GM12873 (cell line): ENCODE results near the gene ARID2.
A peak's percentile ranks its signal among the peaks of the same experiment; 100 is the strongest.

Experiments used
- TF ChIP-seq, protein P1 (sequence below): IDR thresholded peaks from 2 replicates; pipeline ENCODE4 v1.5.1; 2012; ENCODE audit warnings: low read depth, mild to moderate bottlenecking, moderate library complexity, low read length, control low read depth; ENCODE audit not compliant: insufficient read depth; ENCODE audit errors: missing control alignments

ARID2 gene

DNA sequence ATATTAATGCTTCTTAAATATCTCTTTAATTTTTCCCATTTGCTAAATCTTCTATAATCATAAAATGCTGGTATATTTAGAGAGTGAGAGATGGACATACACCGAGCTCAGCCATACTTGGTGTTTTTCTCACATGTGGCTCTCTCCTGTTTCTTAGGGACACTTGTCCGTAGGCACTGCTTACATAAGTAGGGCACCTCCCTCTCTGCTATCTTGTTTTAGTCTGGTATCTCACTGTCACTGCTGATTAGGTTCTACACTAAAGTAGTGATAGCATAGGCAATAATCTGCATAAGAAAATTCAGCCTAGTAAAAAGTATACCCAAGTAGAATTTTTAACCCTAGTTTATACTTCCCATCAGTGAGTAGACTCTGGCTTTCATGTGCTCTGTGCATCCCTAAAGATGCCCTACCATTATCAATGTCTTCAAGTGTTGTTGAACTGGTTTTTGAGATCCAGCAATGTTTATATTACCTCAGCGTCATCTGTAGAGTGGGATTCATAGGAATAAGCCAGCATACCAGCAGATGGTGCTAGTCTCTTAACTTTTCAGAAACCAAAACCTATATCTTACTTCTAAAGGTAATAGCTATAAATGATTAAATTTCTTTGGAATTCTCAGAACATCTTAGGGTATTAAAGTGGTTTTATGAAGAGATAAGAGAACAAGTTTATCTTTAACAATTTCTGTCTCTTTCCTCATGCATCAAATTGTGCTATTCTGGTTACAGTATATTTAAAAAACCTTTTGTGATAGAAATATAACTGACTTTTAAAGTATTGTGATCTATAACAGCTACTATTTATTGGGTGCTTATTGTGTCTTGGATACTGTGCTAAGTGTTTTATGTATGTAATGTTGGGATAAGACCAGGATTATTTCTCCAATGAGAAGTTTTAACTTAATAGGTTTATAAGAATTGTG, 32.9 kb downstream of the ARID2 start:
- TF ChIP-seq, protein P1, sequence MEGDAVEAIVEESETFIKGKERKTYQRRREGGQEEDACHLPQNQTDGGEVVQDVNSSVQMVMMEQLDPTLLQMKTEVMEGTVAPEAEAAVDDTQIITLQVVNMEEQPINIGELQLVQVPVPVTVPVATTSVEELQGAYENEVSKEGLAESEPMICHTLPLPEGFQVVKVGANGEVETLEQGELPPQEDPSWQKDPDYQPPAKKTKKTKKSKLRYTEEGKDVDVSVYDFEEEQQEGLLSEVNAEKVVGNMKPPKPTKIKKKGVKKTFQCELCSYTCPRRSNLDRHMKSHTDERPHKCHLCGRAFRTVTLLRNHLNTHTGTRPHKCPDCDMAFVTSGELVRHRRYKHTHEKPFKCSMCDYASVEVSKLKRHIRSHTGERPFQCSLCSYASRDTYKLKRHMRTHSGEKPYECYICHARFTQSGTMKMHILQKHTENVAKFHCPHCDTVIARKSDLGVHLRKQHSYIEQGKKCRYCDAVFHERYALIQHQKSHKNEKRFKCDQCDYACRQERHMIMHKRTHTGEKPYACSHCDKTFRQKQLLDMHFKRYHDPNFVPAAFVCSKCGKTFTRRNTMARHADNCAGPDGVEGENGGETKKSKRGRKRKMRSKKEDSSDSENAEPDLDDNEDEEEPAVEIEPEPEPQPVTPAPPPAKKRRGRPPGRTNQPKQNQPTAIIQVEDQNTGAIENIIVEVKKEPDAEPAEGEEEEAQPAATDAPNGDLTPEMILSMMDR: peak; percentile 57

DNA sequence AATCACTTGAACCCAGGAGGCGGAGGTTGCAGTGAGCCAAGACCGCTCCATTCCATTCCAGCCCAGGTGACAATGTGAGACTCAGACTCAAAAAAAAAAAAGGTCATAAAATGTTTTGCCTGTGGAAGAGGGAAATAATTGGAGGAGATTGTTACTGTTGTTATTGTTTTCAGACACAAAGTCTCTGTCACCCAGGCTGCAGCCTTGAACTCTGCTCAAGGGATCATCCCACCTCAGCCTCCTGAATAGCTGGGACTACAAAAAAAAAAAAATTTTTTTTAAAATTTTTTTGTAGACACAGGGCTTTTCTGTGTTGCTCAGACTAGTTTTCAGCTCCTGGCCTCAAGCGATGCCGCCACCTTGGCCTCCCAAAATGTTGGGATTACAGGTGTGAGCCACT, 33.9 kb downstream of the ARID2 start:
- TF ChIP-seq, protein P1: no peak

DNA sequence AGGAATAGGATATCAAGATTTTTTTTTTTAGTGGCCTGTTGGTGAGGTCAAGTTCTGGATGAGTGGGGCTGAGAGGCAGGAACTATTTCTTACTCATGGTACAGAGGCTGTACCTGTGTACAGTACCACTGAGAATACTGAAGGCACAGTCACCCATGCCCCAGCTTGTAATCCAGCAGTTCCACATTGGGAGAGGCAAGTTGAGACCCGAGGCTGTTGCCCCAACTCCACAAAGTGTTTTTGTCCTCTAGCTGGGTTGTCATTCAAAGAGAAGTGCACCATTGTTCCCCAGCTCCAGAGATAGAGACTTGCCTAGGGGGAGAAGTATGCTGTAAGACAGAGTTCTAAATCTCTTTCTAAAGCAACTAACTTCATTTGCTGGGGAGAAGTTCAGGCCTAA, 38.7 kb downstream of the ARID2 start:
- TF ChIP-seq, protein P1: no peak

DNA sequence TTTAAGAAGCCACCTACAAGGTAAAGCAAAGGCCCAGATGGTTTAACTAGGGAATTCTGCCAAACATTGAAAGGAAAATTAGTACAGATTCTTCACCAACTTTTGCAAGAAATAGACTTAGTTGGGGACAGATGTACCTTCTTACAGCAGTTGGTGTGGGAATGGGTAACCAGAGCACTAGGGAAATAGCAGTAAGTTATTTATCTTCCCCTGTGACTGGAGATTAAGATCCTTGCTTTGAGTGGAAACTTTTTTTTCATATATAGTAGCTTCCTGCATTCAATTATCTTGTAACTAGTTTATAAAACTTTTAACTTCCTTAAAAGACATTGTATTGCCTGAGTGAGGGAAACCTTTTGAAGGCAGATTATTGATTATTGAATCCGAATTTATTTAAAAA, 44.2 kb downstream of the ARID2 start:
- TF ChIP-seq, protein P1: no peak

DNA sequence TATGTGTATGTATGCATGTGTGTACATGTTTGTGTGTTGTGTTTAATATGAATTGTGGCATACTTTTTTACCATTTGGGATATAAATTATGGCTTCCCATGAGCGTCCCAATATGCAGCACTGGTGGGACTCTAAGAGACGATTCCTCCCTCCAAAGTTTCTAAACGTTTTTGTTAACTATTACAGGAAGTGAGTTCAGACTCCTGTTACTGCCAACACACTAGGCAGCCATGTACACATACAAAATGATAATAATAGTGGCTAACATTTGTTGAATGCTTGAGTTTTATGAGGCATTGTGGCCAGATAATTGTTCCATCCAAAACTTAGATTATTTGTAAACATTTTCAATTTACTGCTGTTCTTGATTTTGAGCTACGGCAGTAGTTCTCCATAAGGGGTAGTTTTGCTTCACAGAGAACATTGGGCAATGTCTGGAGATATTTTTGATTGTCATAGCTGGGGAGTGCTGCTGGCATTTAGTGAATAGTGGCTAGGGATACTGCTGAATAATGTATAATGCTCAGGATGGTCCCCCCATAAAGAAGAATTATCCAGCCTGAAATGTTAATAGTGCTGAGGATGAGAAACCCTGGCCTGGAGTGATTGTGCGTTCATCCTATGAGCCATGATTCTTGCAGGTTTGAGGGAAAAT, 45.1 kb downstream of the ARID2 start:
- TF ChIP-seq, protein P1: no peak

DNA sequence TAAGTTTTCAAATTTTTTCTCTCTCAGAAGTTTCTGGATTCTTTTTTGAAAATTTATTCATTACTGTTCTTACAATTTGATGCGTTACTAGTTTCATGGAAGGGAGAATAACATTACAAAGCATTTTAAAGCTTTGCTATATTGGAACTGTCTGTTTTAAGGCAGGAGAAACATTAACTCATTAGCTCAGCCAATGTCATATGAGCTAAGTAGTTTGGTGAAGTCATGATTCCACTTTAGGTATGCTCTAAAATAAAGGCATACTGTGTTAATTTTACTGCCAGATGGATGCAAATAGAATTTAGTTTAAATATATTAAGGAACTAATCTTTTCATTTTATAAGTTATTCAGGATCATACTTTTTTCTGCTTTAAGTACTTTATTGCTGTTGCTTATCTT, 46.0 kb downstream of the ARID2 start:
- TF ChIP-seq, protein P1: no peak

DNA sequence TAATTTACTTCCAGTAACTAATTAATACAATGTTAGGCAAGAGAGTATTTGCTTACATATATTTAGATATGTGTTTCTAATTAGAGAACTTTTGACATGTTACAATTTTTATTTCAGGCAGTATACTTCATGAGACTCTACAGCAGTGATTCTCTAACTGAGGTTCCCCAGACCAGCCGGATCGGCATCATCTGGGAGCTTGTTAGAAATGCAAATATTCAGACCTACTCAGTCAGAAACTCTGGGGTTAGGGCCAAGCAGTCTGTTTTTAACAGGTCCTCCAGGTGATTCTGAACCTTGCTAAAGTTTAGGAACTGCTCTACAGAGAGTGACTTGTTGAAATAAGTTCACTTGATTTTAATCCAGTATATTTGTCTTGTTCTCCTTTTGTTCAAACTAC, 46.5 kb downstream of the ARID2 start:
- TF ChIP-seq, protein P1: no peak
